Stimulated activated CD4-positive, alpha-beta T cell treated with anti-CD3 and anti-CD28 coated beads, Interleukin-1b, Interleukin-23, amount 100 ng/mL, for 24 hours (primary cell): ENCODE data around the gene CDC42SE1.
"Not testable (repeated sequence)": the region's sequence is repeated elsewhere in the genome, so short reads cannot be mapped to it uniquely, and the experiment has no call there.

Experiments used
- DNase-seq, 4 experiments: peaks; one replicate each; pipeline ENCODE4 v3.0.0-alpha.2; 2020; ENCODE audit warnings: low read depth in 4 of 4, low spot score in 1 of 4

The CDC42SE1 gene

GRCh38 chr1:151059109-151060006 is at the start of gene CDC42SE1:
TSS of gene CDC42SE1 (minus strand) at chr1:151059622. CDS start at chr1:151055730, 3,892 bp downstream.
- peak in 3 of 4 experiments; percentile 56 to 78 (median 73) for DNase-seq

DNA sequence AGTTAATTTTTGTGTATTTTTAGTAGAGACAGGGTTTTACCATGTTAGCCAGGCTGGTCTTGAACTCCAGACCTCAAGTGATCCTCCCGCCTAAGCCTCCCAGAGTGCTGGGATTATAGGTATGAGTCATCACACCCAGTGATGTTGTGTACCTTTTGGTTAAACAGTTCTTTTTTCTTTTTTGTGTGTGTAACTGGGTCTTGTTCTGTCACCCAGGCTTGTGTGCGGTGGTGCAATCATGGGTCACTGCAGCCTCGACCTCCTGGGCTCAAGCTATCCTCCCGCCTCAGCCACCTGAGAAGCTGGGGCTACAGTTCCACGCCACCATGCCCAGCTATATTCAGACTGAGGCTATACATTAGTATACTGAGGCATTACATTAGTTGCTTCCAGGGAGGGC is 48.9 kb upstream of the CDC42SE1 start:
- no peak for DNase-seq

DNA sequence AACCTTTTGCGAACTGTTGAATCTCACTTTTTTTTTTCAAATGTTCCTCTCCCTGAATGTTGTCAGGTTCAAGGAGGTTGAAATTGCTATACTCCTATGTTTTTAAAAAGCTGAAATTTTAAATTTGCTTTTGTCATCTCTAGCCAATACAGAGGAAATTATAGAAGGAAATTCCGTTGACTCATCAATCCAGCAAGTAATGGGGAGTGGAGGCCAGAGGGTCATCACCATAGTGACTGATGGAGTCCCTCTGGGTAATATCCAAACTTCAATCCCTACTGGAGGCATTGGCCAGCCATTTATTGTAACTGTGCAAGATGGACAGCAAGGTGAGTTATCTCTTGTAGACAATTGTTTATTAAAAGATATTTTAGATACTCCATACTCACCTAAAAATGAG is 47.5 kb upstream of the CDC42SE1 start:
- DNase-seq = no peak

GRCh38 chr1:151104630-151105029 is 45.2 kb upstream of the CDC42SE1 start:
- no peak for DNase-seq

GRCh38 chr1:151098126-151098525 is 38.7 kb upstream of the CDC42SE1 start:
- no peak for DNase-seq

DNA sequence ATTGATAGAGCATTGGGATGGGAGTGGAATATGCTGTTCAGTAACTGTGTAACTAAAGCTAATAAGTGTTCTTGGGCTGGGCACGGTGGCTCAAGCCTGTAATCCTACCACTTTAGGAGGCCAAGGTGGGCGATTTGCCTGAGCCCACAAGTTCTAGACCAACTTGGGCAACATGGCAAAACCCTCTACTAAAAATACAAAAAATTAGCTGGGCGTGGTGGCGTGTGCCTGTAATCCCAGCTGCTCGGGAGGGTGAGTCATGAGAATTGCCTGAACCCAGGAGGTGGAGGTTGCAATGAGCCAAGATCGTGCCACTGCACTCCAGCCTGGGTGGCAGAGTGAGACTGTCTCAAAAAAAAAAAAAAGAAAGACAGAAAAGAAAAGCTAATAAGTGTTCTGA is 38.0 kb upstream of the CDC42SE1 start:
- not testable (repeated sequence) for DNase-seq

- DNase-seq = no peak
Observed at GRCh38 chr1:151085953-151086559, 26.6 kb upstream of the CDC42SE1 start.

DNA sequence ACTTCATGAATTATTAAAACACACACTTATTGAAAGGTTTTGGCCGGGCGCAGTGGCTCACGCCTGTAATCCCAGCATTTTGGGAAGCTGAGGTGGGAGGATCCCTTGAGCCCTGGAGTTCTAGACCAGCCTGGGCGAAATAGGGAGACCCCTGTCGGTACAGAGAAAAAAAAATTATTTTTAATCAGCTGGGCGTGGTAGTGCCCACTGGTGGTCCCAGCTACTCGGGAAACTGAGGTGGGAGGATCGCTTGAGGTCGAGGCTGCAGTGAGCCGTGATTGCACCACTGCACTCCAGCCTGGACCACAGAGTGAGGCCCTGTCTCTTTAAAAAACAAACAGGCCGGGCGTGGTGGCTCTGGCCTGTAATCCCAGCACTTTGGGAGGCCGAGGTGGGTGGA is 12.8 kb upstream of the CDC42SE1 start:
- no peak for DNase-seq

- peak; percentile 73 to 89 (median 82) for DNase-seq
Observed at GRCh38 chr1:151070474-151071276, 11.3 kb upstream of the CDC42SE1 start, which contains the start of gene GABPB2. TSS of gene GABPB2 (plus strand) at chr1:151070761. CDS start at chr1:151088190, 17,429 bp downstream.

GRCh38 chr1:151069103-151069486 is 9.7 kb upstream of the CDC42SE1 start:
- DNase-seq = no peak

GRCh38 chr1:151067185-151067584 is 7.8 kb upstream of the CDC42SE1 start:
- no peak for DNase-seq

- DNase-seq = no peak
Observed at GRCh38 chr1:151065089-151065645, 5.7 kb upstream of the CDC42SE1 start.

- no peak for DNase-seq
Observed at GRCh38 chr1:151062741-151063371, 3.4 kb upstream of the CDC42SE1 start.

- DNase-seq = no peak
Observed at GRCh38 chr1:151061704-151062103, 2.3 kb upstream of the CDC42SE1 start.

DNA sequence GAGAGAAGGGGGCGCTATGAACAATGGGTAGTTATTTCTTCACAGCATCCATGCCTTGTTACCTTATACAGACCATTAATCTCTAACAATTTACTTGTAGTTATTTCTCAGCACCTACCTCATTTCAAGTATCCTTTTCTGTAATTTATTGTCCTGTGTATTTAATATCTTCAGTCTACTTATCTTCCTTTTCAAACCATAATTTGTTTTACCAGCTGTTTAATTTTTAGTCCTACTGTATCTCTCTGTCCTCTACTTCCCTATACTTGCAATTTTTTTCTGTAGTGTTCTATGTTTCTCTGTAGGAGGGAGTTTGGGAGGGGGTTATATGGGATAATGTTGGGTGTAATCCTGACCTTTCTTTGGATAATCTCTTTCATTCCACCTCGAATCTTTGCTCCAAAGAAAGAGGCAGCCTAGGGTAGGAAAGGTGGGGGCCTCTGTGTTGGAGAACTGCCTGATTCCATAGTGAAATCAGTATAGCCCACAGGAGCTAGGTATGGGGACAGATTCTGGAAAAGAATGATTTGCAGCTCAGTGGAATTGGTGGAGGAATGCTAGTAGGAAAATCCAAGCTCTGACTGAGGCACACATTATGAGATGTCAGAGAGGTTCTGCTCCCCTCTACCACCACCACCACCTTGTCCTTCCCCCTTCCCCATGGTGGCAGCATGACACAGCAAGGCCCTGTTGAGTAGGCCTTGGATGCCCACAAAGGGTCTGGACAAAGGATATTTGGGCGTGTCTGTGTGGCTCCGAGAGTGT is 1.4 kb upstream of the CDC42SE1 start:
- no peak for DNase-seq

DNA sequence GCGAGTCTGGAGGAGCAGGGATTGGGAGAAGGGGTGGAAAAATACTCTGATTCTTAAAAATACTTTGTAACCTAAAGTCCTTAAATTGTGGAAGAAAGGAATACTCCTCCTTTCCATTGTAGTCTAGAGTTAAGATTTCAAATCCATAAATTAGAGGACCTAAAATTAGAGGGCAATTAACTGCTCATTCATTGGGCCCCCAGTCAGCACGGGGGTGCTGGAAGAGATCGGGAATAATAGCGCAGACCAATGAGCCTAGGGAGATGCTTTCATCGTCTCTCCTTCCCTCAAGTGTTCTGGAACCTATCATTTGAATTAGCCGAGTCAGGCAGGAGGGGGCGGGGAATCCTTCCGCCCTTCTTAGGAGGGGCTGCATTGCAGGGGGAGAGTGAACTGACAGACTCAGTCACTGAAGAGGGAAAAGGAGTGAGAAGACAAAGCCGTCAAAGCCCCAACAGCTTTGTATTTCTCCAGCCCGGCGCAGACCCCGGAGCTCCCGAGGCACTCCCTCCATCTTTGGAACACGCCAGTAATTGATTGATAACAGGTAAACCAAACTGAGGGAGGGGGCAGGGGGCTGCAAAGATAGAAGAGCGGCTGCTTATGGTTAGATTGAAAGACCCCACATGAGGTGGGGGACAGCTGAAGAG is 710 bp upstream of the CDC42SE1 start, which contains the start of gene MLLT11:
Gene MLLT11, plus strand, starts transcription at position 391 of the 650 bp plus-strand sequence. CDS start 6,828 bp downstream, outside the sequence.
- no peak for DNase-seq

GRCh38 chr1:151058692-151059091 is 730 bp downstream of the CDC42SE1 start:
- DNase-seq = no peak

GRCh38 chr1:151056149-151056548 is 3.3 kb downstream of the CDC42SE1 start:
- DNase-seq = no peak

- no peak for DNase-seq
Observed at GRCh38 chr1:151055581-151055980, 3.8 kb downstream of the CDC42SE1 start.
